CD4-positive, alpha-beta T cell (primary cell): Measurements from ENCODE around the gene P3R3URF. TPM values are rescaled to one million over a fixed set of nuclear protein-coding genes. Genes with fewer than 3 reads are reported as not detected.

Source experiments
- ATAC-seq: fragments of 200-7000 bp; cut with Tn5 transposase; one replicate; pipeline ENCODE4 v1.10.0; 2022; ENCODE audit warnings: mild to moderate bottlenecking; ENCODE audit not compliant: poor library complexity
- CTCF ChIA-PET: fragments of 350-600 bp; sonication (Branson Sonifier 250); formaldehyde crosslinking; loops from one replicate; lab custom pipeline; 2021; ENCODE audit warnings: antibody characterized with exemption, inconsistent platforms; lab: Charles Lee
- POLR2A ChIA-PET: fragments of 350-600 bp; sonication (Branson Sonifier 250); formaldehyde crosslinking; loops from one replicate; lab custom pipeline; 2021; ENCODE audit warnings: antibody characterized with exemption, inconsistent platforms; lab: Charles Lee
- DNase-seq, 14 experiments: peaks; one replicate each; pipeline ENCODE4 v3.0.0-alpha.2; 2013 to 2020; ENCODE audit warnings: mixed read lengths in 2 of 14
- H3K27ac ChIP-seq, 2 donors: one replicate each; pipeline versions ENCODE4 v1.5.1 to v1.7.0; 2013; ENCODE audit warnings: low read length in 2 of 2, low read depth in 1 of 2, mild to moderate bottlenecking in 1 of 2
- H3K27me3 ChIP-seq, 2 experiments: 1 replicate in 1 of 2; 2 replicates in 1 of 2; pipeline versions ENCODE4 v1.6.1 to v1.7.0; 2013; ENCODE audit warnings: low read length in 2 of 2, control low read depth in 1 of 2, mild to moderate bottlenecking in 1 of 2, moderate library complexity in 1 of 2; ENCODE audit not compliant: insufficient read depth in 2 of 2, control insufficient read depth in 1 of 2
- H3K36me3 ChIP-seq: one replicate; pipeline ENCODE4 v1.6.1; 2013; ENCODE audit warnings: low read length, control low read depth; ENCODE audit not compliant: insufficient read depth
- H3K4me1 ChIP-seq: one replicate; pipeline ENCODE4 v1.6.1; 2013; ENCODE audit warnings: low read length, control low read depth; ENCODE audit not compliant: insufficient read depth
- H3K4me3 ChIP-seq: one replicate; pipeline ENCODE4 v1.5.1; 2013; ENCODE audit warnings: mild to moderate bottlenecking, low read length, moderate library complexity
- H3K9me3 ChIP-seq, 2 experiments: 1 replicate in 1 of 2; 2 replicates in 1 of 2; pipeline versions ENCODE4 v1.6.1 to v1.7.0; 2013; ENCODE audit warnings: low read length in 2 of 2, mild to moderate bottlenecking in 2 of 2, control low read depth in 1 of 2, moderate library complexity in 1 of 2; ENCODE audit not compliant: control insufficient read depth in 1 of 2, insufficient read depth in 1 of 2
- H3K27ac Mint-ChIP-seq: one replicate; pipeline ENCODE4 v1.8.0; 2020; ENCODE audit warnings: mixed read lengths
- H3K27me3 Mint-ChIP-seq: one replicate; pipeline ENCODE4 v1.8.0; 2021; ENCODE audit warnings: mixed read lengths
- H3K36me3 Mint-ChIP-seq: one replicate; pipeline ENCODE4 v1.8.0; 2021; ENCODE audit warnings: low read depth, mixed read lengths
- H3K4me1 Mint-ChIP-seq: one replicate; pipeline ENCODE4 v1.8.0; 2021; ENCODE audit warnings: low read depth, mixed read lengths
- H3K4me3 Mint-ChIP-seq: one replicate; pipeline ENCODE4 v1.8.0; 2020; ENCODE audit warnings: mild to moderate bottlenecking, mixed read lengths
- H3K9me3 Mint-ChIP-seq: one replicate; pipeline ENCODE4 v1.8.0; 2020; ENCODE audit warnings: mixed read lengths
- intact Hi-C, 2 experiments: fragments of 100-400 bp; cut with DNase I in 1 of 2; cut with micrococcal nuclease in 1 of 2; formaldehyde crosslinking; loops; one replicate each; pipeline versions ENCODE4 v1.15.1 to v1.9.0; 2023 to 2025; cut with DNase I, micrococcal nuclease
- total RNA-seq, 174 experiments: library from RNA in 2 of 174; stranded (reverse) in 2 of 174; gene quantifications; one replicate each; pipeline ENCODE4 v1.2.3 and lab custom pipeline; 2021 to 2026
- TF ChIP-seq, protein P1 (sequence below): fragments of 200-600 bp; IDR thresholded peaks from one replicate; pipeline ENCODE4 v1.8.0; 2022; ENCODE audit warnings: antibody characterized with exemption, mild to moderate bottlenecking

Gene P3R3URF
- total RNA-seq, 2 experiments from 2014 or later: not detected

DNA sequence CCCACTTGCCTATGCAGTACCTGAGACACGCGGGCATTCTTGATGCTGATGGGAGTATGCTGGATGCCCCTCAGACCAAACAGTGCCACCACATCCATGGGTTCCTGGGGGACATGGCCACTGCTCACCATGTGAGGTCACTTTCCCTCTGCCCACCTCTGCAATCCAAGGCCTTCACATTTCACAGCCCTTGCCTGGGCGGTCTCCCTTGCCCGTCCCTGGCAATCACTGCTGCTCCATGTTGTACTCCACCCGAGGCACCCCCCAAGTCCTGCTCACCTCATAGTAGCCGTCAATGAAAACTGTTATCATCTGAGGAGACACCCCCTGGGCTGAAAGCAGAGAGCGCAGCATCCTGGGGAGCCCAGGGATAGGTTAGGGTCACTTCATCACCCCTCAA lies 17.0 kb upstream of the P3R3URF start:
- Histone ChIP-seq H3K27me3 (no peaks in the 10 kb centered on the region), H3K4me1 (peaks cover 17% of the 10 kb centered on the region), H3K9me3 (no peaks in the 10 kb centered on the region), H3K27ac (no peak overlapping the region), H3K4me3 (no peak overlapping the region), H3K36me3 (peaks cover 63% of the 10 kb centered on the region)
- DNase-seq: no peak
- H3K4me3 Mint-ChIP-seq: no peak overlapping the region
- peaks cover 69% of the 10 kb centered on the region for H3K36me3 Mint-ChIP-seq
- TF ChIP-seq, protein P1, sequence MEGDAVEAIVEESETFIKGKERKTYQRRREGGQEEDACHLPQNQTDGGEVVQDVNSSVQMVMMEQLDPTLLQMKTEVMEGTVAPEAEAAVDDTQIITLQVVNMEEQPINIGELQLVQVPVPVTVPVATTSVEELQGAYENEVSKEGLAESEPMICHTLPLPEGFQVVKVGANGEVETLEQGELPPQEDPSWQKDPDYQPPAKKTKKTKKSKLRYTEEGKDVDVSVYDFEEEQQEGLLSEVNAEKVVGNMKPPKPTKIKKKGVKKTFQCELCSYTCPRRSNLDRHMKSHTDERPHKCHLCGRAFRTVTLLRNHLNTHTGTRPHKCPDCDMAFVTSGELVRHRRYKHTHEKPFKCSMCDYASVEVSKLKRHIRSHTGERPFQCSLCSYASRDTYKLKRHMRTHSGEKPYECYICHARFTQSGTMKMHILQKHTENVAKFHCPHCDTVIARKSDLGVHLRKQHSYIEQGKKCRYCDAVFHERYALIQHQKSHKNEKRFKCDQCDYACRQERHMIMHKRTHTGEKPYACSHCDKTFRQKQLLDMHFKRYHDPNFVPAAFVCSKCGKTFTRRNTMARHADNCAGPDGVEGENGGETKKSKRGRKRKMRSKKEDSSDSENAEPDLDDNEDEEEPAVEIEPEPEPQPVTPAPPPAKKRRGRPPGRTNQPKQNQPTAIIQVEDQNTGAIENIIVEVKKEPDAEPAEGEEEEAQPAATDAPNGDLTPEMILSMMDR: no peak
- H3K9me3 Mint-ChIP-seq: no peaks in the 10 kb centered on the region
- no peaks in the 10 kb centered on the region for H3K27me3 Mint-ChIP-seq
- ATAC-seq: no peak
- POLR2A ChIA-PET: no interaction called here
- peaks cover 15% of the 10 kb centered on the region for H3K4me1 Mint-ChIP-seq
- CTCF ChIA-PET: no interaction called here
- no peak overlapping the region for H3K27ac Mint-ChIP-seq
- intact Hi-C loops: loop anchor here in 1 of 2 experiments (10.0 kb wide), 1 partner anchor 1838 kb away; the partner anchor contains the start of gene ERI3

DNA sequence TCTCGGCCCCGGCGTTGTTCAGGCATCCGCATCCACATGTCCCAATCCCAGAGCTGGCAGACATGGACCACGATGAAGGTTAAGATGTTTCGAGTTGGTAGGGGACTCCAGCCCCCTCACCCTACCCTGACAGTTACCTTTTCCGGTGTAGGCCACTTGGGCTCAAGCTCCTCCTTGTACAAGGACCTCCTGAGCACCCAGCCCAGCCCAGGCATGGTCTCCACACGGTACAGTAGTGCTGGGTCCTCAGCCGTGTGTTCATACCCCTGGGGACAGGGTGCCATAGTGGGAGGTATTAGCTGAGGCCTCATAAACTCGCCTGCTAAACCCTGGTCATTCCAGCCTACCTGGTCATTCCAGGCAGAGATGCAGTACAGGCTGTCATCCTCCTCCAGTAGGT lies 15.9 kb upstream of the P3R3URF start:
- peaks cover 11% of the 10 kb centered on the region for H3K4me1 Mint-ChIP-seq
- POLR2A ChIA-PET: no interaction called here

DNA sequence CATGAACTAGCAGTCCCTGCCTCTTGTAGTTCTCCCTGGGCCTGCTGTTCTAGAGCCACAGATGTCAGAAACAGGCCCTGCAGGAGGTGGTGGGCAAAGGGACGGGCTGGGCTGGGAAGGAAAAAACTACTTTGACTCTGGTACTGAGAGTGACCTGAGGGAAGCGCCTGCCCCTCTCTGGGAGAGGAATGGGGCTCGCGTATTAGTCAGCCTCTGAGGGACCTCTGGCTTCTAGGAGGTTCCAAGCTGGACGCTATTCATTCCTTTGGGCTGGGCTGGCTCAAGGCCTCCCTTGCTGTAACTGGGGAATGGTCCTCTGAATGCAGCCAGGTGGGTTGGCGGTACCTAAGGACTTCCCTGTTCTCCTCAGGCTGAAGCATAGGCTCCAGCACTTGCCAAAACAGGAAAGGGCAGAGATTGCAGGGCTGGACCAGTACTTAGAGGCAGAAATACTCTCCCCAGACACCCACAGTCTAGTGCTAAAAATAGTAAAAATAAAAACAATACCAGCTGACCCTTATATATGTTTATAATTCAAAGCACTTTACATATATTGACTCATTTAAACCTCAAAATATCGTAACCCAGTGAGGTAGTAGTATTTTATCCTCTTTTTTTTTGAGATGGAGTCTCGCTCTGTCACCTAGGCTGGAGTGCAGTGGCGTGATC lies 14.9 kb upstream of the P3R3URF start:
- Mint-ChIP-seq H3K4me1 (peaks cover 3% of the 10 kb centered on the region), H3K36me3 (peaks cover 72% of the 10 kb centered on the region), H3K9me3 (no peaks in the 10 kb centered on the region), H3K4me3 (no peak overlapping the region), H3K27me3 (no peaks in the 10 kb centered on the region), H3K27ac (no peak overlapping the region)
- TF ChIP-seq, protein P1: no peak
- Histone ChIP-seq H3K4me1 (no peaks in the 10 kb centered on the region), H3K9me3 (no peaks in the 10 kb centered on the region), H3K36me3 (peaks cover 70% of the 10 kb centered on the region), H3K4me3 (no peak overlapping the region), H3K27me3 (no peaks in the 10 kb centered on the region), H3K27ac (no peak overlapping the region)
- intact Hi-C loops: loop anchor here in 1 of 2 experiments (10.0 kb wide), 1 partner anchor 1836 kb away; the partner anchor contains the start of gene ERI3
- no peak for ATAC-seq
- DNase-seq: no peak
- ChIA-PET CTCF (no interaction called here), POLR2A (no interaction called here)

More for the DNA sequence above, 15.9 kb upstream of the P3R3URF start:
- Histone ChIP-seq H3K4me1 (peaks cover 8% of the 10 kb centered on the region), H3K27ac (no peak overlapping the region), H3K27me3 (no peaks in the 10 kb centered on the region), H3K36me3 (peaks cover 68% of the 10 kb centered on the region), H3K4me3 (no peak overlapping the region), H3K9me3 (no peaks in the 10 kb centered on the region)
- TF ChIP-seq, protein P1: no peak
- intact Hi-C loops: loop anchor here in 1 of 2 experiments (10.0 kb wide), 1 partner anchor 1837 kb away; the partner anchor contains the start of gene ERI3
- Mint-ChIP-seq H3K27me3 (no peaks in the 10 kb centered on the region), H3K36me3 (peaks cover 78% of the 10 kb centered on the region), H3K4me3 (no peak overlapping the region), H3K27ac (no peak overlapping the region), H3K9me3 (no peaks in the 10 kb centered on the region)
- ATAC-seq: no peak
- CTCF ChIA-PET: no interaction called here
- no peak for DNase-seq
